Activated T-helper 2 cell treated with anti-CD3 and anti-CD28 coated beads, Interferon-gamma antibody, Interleukin-2, Interleukin-4, amounts not matched to agents 10 μg/mL and 5 μg/mL and 100 μg/mL, durations not matched to agents 14 hours and 24 hours and 36 hours (primary cell): ENCODE results near the gene C16orf87. TPM values are rescaled to one million over a fixed set of nuclear protein-coding genes. Genes with fewer than 3 reads are reported as not detected.

Experiments
- DNase-seq: peaks from one replicate; pipeline ENCODE4 v3.0.0; 2021; ENCODE audit warnings: low spot score
- H3K27ac Mint-ChIP-seq: one replicate; pipeline ENCODE4 v1.8.0; 2021; ENCODE audit warnings: mixed read lengths
- H3K27me3 Mint-ChIP-seq: one replicate; pipeline ENCODE4 v1.8.0; 2021; ENCODE audit warnings: low read depth, mixed read lengths
- H3K36me3 Mint-ChIP-seq: one replicate; pipeline ENCODE4 v1.8.0; 2021; ENCODE audit warnings: low read depth, mixed read lengths
- H3K4me1 Mint-ChIP-seq: one replicate; pipeline ENCODE4 v1.8.0; 2021; ENCODE audit warnings: low read depth, mixed read lengths
- H3K4me3 Mint-ChIP-seq: one replicate; pipeline ENCODE4 v1.8.0; 2021; ENCODE audit warnings: low read depth, mild to moderate bottlenecking, moderate library complexity, mixed read lengths
- H3K9me3 Mint-ChIP-seq: one replicate; pipeline ENCODE4 v1.8.0; 2021; ENCODE audit warnings: mixed read lengths
- intact Hi-C: fragments of 100-400 bp; cut with micrococcal nuclease; formaldehyde crosslinking; loops from one replicate; pipeline ENCODE4 v1.15.1; 2023
- total RNA-seq: library from RNA; stranded (reverse); gene quantifications from 2 replicates; pipeline ENCODE4 v1.2.3, GENCODE V29; 2022

C16orf87 gene
- total RNA-seq, 1 donor from 2014 or later: 24.0 TPM

- no peaks in the 10 kb centered on the region for H3K9me3 Mint-ChIP-seq
- DNase-seq: no peak
- intact Hi-C loops: no loop called here
- H3K4me1 Mint-ChIP-seq: no peaks in the 10 kb centered on the region
- H3K4me3 Mint-ChIP-seq: no peak overlapping the region
- no peaks in the 10 kb centered on the region for H3K36me3 Mint-ChIP-seq
- no peaks in the 10 kb centered on the region for H3K27me3 Mint-ChIP-seq
- no peak overlapping the region for H3K27ac Mint-ChIP-seq
Measured at GRCh38 chr16:46759309-46759708, 71.7 kb downstream of the C16orf87 start.

DNA sequence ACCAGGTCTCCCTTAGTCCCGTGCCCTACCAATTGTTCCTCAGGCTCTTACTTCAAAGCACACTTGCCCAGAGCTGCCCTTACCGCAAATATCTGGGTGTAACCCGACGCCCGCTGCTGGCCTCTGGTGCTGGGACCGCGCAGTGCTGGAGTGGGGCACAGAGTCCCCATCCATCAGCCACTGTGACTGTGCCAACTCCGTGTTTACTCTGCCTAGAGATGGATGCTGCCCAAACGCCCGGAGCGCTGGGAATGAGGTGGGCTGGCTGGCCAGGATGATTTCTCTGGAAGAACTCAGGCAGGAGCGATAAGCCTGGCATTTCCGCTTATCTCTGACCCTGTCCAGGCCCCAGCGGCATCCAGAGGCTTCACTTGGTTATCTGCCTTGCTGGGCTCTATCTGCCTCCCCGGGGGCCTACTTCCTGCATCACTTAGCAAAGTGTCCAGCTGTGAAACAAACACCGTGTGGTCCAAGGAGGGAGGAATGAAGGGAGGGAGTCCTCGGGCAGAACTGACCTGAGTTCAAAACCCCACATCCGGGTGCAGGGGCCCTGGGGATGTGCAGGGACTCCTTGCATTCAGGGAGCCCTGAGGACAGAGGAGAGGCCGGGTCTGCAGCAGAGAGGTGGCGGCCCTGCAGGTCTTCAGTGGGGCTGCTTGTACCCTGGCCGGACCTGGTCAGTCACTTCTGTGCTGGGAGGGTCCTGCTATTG, 73.5 kb downstream of the C16orf87 start:
- no peak for DNase-seq

DNA sequence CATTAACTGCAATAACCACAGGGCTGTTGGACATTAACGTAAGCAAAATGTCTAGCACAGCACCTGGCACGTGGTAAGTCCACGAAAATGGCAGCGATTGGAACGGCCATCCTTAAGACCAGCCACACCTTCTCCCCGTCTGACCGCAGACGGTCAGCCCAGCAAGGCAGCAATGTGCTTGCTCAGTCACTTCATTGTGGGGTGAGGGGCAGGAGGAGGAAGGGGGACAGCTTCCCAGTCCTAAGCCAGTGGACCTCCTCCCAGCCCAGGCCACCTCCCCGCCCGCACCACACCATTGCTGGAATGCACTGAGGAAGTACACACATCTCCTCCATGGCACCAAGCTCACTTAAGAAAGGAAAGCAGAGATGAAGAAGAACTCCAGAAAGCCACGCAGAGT, 74.2 kb downstream of the C16orf87 start:
- Mint-ChIP-seq H3K4me1 (peaks cover 3% of the 10 kb centered on the region), H3K27me3 (no peaks in the 10 kb centered on the region), H3K27ac (no peak overlapping the region), H3K4me3 (no peak overlapping the region), H3K36me3 (no peaks in the 10 kb centered on the region), H3K9me3 (no peaks in the 10 kb centered on the region)
- intact Hi-C loops: no loop called here
- DNase-seq: no peak

More for the DNA sequence above, 73.5 kb downstream of the C16orf87 start:
- no peaks in the 10 kb centered on the region for H3K9me3 Mint-ChIP-seq
- H3K27ac Mint-ChIP-seq: no peak overlapping the region
- H3K4me1 Mint-ChIP-seq: peaks cover 3% of the 10 kb centered on the region
- intact Hi-C loops: no loop called here
- H3K4me3 Mint-ChIP-seq: no peak overlapping the region
- no peaks in the 10 kb centered on the region for H3K27me3 Mint-ChIP-seq
- H3K36me3 Mint-ChIP-seq: no peaks in the 10 kb centered on the region

- DNase-seq: no peak
- Mint-ChIP-seq H3K4me1 (peaks cover 3% of the 10 kb centered on the region), H3K27ac (no peak overlapping the region), H3K36me3 (no peaks in the 10 kb centered on the region), H3K27me3 (no peaks in the 10 kb centered on the region), H3K9me3 (no peaks in the 10 kb centered on the region), H3K4me3 (no peak overlapping the region)
- intact Hi-C loops: no loop called here
Measured at GRCh38 chr16:46753015-46753414, 78.0 kb downstream of the C16orf87 start.

- no peak for DNase-seq
- Mint-ChIP-seq H3K36me3 (no peaks in the 10 kb centered on the region), H3K27me3 (no peaks in the 10 kb centered on the region), H3K9me3 (no peaks in the 10 kb centered on the region), H3K4me1 (peaks cover 3% of the 10 kb centered on the region), H3K27ac (no peak overlapping the region), H3K4me3 (no peak overlapping the region)
- intact Hi-C loops: no loop called here
Measured at GRCh38 chr16:46751381-46751780, 79.6 kb downstream of the C16orf87 start.

DNA sequence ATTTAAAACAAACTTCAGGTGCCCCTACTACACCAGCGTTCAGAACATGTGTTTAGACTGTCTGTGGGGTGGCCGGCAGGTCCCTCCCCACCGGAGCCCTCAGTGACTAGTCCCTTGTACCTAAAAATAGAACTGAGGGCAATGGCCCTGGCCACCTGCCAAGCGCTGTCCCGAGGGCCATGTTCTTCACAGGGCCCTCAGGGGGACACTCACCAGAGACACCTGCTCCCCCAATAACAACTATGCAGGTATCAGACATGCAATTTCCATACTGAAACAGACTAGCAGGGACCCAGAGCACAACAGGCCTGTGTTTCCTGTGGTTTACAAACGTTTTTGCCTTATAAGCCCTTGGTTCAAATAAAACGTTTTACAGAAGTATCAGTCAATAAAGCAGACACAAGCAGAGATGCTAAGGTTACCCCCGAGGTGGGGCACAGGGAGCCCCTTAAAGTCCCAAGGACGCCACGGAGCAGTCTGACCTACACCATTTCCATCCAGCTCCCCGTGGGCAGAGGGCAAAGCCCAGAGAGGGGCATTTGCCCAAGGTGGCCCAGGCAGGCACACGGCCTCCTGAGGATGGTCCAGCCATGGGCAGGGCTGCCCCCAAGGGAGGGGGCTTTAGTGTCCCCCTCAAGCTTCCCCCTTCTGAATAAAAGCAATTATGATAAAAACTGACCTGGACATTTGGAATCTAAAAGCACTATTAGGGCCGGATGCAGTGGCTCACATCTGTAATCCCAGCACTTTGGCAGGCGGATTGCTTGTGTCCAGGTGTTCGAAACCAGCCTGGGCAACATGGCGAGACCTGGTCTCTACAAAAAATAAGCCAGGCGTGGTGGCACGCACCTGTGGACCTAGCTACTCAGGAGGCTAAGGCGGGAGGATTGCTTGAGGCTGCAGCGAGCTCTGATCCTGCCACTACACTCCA, 81.9 kb downstream of the C16orf87 start:
- no peaks in the 10 kb centered on the region for H3K9me3 Mint-ChIP-seq
- no peaks in the 10 kb centered on the region for H3K27me3 Mint-ChIP-seq
- intact Hi-C loops: no loop called here
- DNase-seq: no peak
- H3K27ac Mint-ChIP-seq: no peak overlapping the region
- no peaks in the 10 kb centered on the region for H3K36me3 Mint-ChIP-seq
- H3K4me3 Mint-ChIP-seq: no peak overlapping the region
- peaks cover 3% of the 10 kb centered on the region for H3K4me1 Mint-ChIP-seq

- H3K27me3 Mint-ChIP-seq: no peaks in the 10 kb centered on the region
- no peaks in the 10 kb centered on the region for H3K9me3 Mint-ChIP-seq
- DNase-seq: no peak
- H3K4me1 Mint-ChIP-seq: peaks cover 4% of the 10 kb centered on the region
- H3K36me3 Mint-ChIP-seq: no peaks in the 10 kb centered on the region
- intact Hi-C loops: no loop called here
- H3K4me3 Mint-ChIP-seq: no peak within 1 kb of the TSS
- H3K27ac Mint-ChIP-seq: no peak within 1 kb of the TSS
Measured at GRCh38 chr16:46747777-46748651, 83.0 kb downstream of the C16orf87 start, which contains the start of gene MYLK3. Gene MYLK3, minus strand, starts transcription at chr16:46748344. Its CDS starts 151 bp downstream, at chr16:46748193.

DNA sequence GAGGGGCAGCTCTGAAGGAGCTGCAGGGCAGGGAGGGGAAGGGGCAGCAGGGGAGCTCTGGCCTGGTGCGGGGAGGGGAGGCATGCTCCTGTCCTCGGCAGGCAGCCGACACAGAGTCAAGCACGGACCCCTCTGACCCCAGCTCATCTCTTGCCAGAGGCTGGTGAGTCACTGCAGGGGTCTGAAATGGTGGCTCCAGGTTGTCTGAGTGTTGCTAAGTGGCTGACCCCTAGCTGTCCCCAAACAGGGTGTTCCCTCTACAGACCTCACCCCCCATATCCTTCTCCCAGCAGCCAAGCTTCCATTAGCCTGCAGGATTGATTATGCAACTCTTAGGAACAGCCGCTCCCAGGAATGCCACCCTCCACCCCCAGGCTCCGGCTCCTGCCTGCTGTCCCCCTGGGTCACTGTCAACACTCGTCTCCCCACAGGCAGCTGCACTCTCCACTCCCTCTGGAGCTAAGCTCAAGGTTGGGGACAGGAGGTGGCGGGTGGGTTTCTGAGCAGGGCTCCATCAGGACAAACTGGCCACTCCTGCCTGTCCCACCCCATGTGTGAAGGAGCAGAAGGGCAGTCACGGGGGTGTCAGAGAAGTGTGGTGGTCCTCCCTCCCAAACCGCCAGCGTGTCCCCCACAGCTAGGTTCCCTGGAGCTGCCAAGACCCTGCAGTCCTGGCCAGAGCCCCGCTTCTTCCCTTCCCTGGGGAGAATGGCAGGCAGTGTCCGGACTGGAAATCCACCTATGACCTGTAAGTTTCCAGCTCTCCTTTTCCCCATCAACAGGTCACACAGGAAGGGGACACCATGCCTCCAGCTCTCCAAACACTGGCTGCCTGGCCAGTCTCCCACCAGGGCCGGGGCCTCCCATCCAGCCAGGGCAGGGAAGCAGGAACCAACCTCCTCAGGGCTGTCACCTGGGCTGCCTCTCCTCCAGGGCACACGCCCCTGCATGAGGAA, 83.9 kb downstream of the C16orf87 start:
- H3K9me3 Mint-ChIP-seq: no peaks in the 10 kb centered on the region
- DNase-seq: no peak
- H3K4me1 Mint-ChIP-seq: peaks cover 4% of the 10 kb centered on the region

More for the DNA sequence above, 83.9 kb downstream of the C16orf87 start:
- H3K27me3 Mint-ChIP-seq: no peaks in the 10 kb centered on the region
- no peaks in the 10 kb centered on the region for H3K36me3 Mint-ChIP-seq
- H3K27ac Mint-ChIP-seq: no peak overlapping the region
- intact Hi-C loops: no loop called here
- H3K4me3 Mint-ChIP-seq: no peak overlapping the region

Other genes starting within 250 kb of the C16orf87 start
- 45.6 and 46.9 TPM in 2 replicates for gene SHCBP1, start 209.8 kb downstream of the C16orf87 start, total RNA-seq
- gene VPS35, start 142.0 kb downstream of the C16orf87 start, total RNA-seq: 90.4 and 90.5 TPM in 2 replicates
- gene ORC6, start 141.5 kb downstream of the C16orf87 start, total RNA-seq: 56.2 and 56.8 TPM in 2 replicates
- gene MYLK3, start 82.8 kb downstream of the C16orf87 start, total RNA-seq: 0.25 and 0.32 TPM in 2 replicates
- 12.9 and 13.5 TPM in 2 replicates for gene GPT2, start 53.2 kb upstream of the C16orf87 start, total RNA-seq
- gene DNAJA2, start 142.5 kb upstream of the C16orf87 start, total RNA-seq: 65.9 and 74.4 TPM in 2 replicates